Endothelial cell of umbilical vein (primary cell): ENCODE results near the gene BABAM1. TPM values are rescaled to one million over a fixed set of nuclear protein-coding genes. Genes with fewer than 3 reads are reported as not detected.

Source experiments
- BruUV-seq: library from RNA; stranded (reverse); fragments of 400-500 nt; replicated peaks from 2 replicates; lab custom pipeline; 2021; lab: Mats Ljungman, UMichigan
- CTCF ChIA-PET: fragments of 300-600, 350-600 bp; sonication (Branson Sonifier 250); formaldehyde crosslinking; loops from one replicate; lab custom pipeline; 2021; ENCODE audit warnings: antibody characterized with exemption, inconsistent platforms; lab: Charles Lee
- POLR2A ChIA-PET: fragments of 300-600, 350-600 bp; sonication (Branson Sonifier 250); formaldehyde crosslinking; loops from one replicate; lab custom pipeline; 2021; ENCODE audit warnings: antibody characterized with exemption, inconsistent platforms; lab: Charles Lee
- DNase-seq: peaks from one replicate; pipeline ENCODE4 v3.0.0-alpha.2; 2011; ENCODE audit warnings: low read depth, low spot score
- FAIRE-seq: peaks from 2 replicates; lab custom pipeline; 2011; peaks lifted over from hg19 to GRCh38; lab: Jason Lieb, UNC
- H2AFZ ChIP-seq: 2 replicates; pipeline ENCODE4 v1.6.0; 2012; ENCODE audit warnings: low read depth, low read length, control low read depth, inconsistent platforms
- H3K27ac ChIP-seq: 2 replicates; pipeline ENCODE4 v1.5.1; 2011; ENCODE audit warnings: low read depth, mild to moderate bottlenecking, control low read depth, low read length, moderate library complexity; ENCODE audit not compliant: insufficient read depth
- H3K27me3 ChIP-seq, 2 experiments: 2 replicates each; pipeline versions ENCODE4 v1.6.0 to v1.6.1; 2011; ENCODE audit warnings: low read length in 2 of 2, mixed read lengths in 1 of 2; ENCODE audit not compliant: control insufficient read depth in 2 of 2, insufficient read depth in 2 of 2
- H3K36me3 ChIP-seq, 2 experiments: 2 replicates in 1 of 2; 3 replicates in 1 of 2; pipeline ENCODE4 v1.5.1; 2011; ENCODE audit warnings: low read length in 2 of 2, mild to moderate bottlenecking in 1 of 2, moderate library complexity in 1 of 2; ENCODE audit not compliant: control insufficient read depth in 2 of 2, insufficient read depth in 2 of 2; ENCODE audit errors: extremely low read depth in 1 of 2
- H3K4me1 ChIP-seq: 3 replicates; pipeline ENCODE4 v1.5.1; 2011; ENCODE audit warnings: mild to moderate bottlenecking, low read length; ENCODE audit not compliant: control insufficient read depth, insufficient read depth; ENCODE audit errors: extremely low read depth
- H3K4me2 ChIP-seq: 2 replicates; pipeline ENCODE4 v1.6.1; 2011; ENCODE audit warnings: low read length, control low read depth, mixed read lengths; ENCODE audit not compliant: insufficient read depth
- H3K4me3 ChIP-seq, 3 experiments: fragments of 200-600 bp in 1 of 3; sonication (generic), shearing (Covaris generic) in 1 of 3; replicated peaks in 1 of 3; 2 replicates each; pipeline ENCODE4 v1.5.1; 2011 to 2016; ENCODE audit warnings: control low read depth in 3 of 3, low read length in 3 of 3, mild to moderate bottlenecking in 2 of 3, inconsistent platforms in 1 of 3, low read depth in 1 of 3, moderate library complexity in 1 of 3; ENCODE audit not compliant: insufficient read depth in 1 of 3
- H3K79me2 ChIP-seq: 2 replicates; pipeline ENCODE4 v1.6.0; 2012; ENCODE audit warnings: low read length, inconsistent platforms; ENCODE audit not compliant: control insufficient read depth, insufficient read depth
- H3K9ac ChIP-seq: replicated peaks from 2 replicates; pipeline ENCODE3; 2011; ENCODE audit warnings: low read length, control low read depth; ENCODE audit not compliant: insufficient read depth; ENCODE audit errors: extremely low read depth
- H3K9me1 ChIP-seq: replicated peaks from 3 replicates; pipeline ENCODE4 v1.6.0; 2011; ENCODE audit warnings: mild to moderate bottlenecking, low read length; ENCODE audit not compliant: control insufficient read depth, insufficient read depth; ENCODE audit errors: extremely low read depth
- H3K9me3 ChIP-seq: replicated peaks from 2 replicates; pipeline ENCODE4 v1.5.1; 2012; ENCODE audit warnings: low read length, inconsistent platforms; ENCODE audit not compliant: control insufficient read depth, insufficient read depth
- H4K20me1 ChIP-seq: replicated peaks from 2 replicates; pipeline ENCODE3; 2011; ENCODE audit warnings: mild to moderate bottlenecking, low read length; ENCODE audit not compliant: control insufficient read depth, insufficient read depth; ENCODE audit errors: extremely low read depth
- CTCF ChIP-seq, 2 donors: IDR thresholded peaks; 1 replicate in 1 of 2; 2 replicates in 1 of 2; pipeline ENCODE4 v1.5.1; 2011; ENCODE audit warnings: low read length in 2 of 2, mild to moderate bottlenecking in 2 of 2, moderate library complexity in 2 of 2, control low read depth in 1 of 2, inconsistent platforms in 1 of 2, low read depth in 1 of 2; ENCODE audit not compliant: insufficient read depth in 1 of 2; ENCODE audit errors: extremely low read depth in 1 of 2
- EZH2 ChIP-seq: IDR thresholded peaks from 2 replicates; pipeline ENCODE4 v1.6.1; 2012; ENCODE audit warnings: borderline replicate concordance, low read depth, mild to moderate bottlenecking, moderate library complexity, low read length, inconsistent platforms; ENCODE audit not compliant: severe bottlenecking
- FOS ChIP-seq: IDR thresholded peaks from 2 replicates; pipeline ENCODE4 v1.6.1; 2011; ENCODE audit warnings: mild to moderate bottlenecking, low read length, moderate library complexity, borderline replicate concordance; ENCODE audit not compliant: insufficient read depth
- GATA2 ChIP-seq: IDR thresholded peaks from 2 replicates; pipeline ENCODE4 v1.7.0; 2011; ENCODE audit warnings: low read depth, mild to moderate bottlenecking, moderate library complexity, mixed read lengths, low read length; ENCODE audit not compliant: insufficient read length, insufficient read depth
- JUN ChIP-seq: IDR thresholded peaks from 2 replicates; pipeline ENCODE4 v1.6.1; 2011; ENCODE audit warnings: borderline replicate concordance, low read depth; ENCODE audit not compliant: insufficient read length, insufficient read depth
- MAX ChIP-seq: IDR thresholded peaks from 2 replicates; pipeline ENCODE4 v1.6.1; 2011; ENCODE audit not compliant: insufficient read depth, insufficient read length
- MYC ChIP-seq: IDR thresholded peaks from one replicate; pipeline ENCODE4 v1.6.1; 2011; ENCODE audit warnings: mild to moderate bottlenecking, low read depth, low read length
- POLR2A ChIP-seq: IDR thresholded peaks from 2 replicates; pipeline ENCODE4 v1.6.1; 2012; ENCODE audit warnings: low read depth, mild to moderate bottlenecking, control low read depth, low read length
- POLR2AphosphoS5 ChIP-seq: IDR thresholded peaks from 2 replicates; pipeline ENCODE4 v1.6.1; 2012; ENCODE audit warnings: low read depth, mild to moderate bottlenecking, control low read depth, low read length, moderate library complexity; ENCODE audit not compliant: insufficient read depth
- dilution Hi-C: fragments of 300-500 bp; cut with MboI; formaldehyde crosslinking; loops from one replicate; pipeline ENCODE4 v1.15.0; 2019; ENCODE audit warnings: low sequenced_read_pairs; ENCODE audit not compliant: extremely low pct_ligation_motif_present
- intact Hi-C: fragments of 100-400 bp; cut with micrococcal nuclease; formaldehyde crosslinking; loops from one replicate; pipeline ENCODE4 v1.10.0; 2022
- polyA plus RNA-seq, 4 experiments: library from polyadenylated mRNA; depleted of rRNA in 3 of 4; stranded (reverse) in 3 of 4; unstranded in 1 of 4; fragments of >200 nt; gene quantifications; 2 replicates each; pipeline versions ENCODE4 v1.2.1 to v1.2.3, GENCODE V29; 2011 to 2012; ENCODE audit warnings: missing spikeins in 1 of 4
- total RNA-seq: library from RNA; stranded (reverse); gene quantifications from 2 replicates; pipeline ENCODE4 v1.2.3, GENCODE V29; 2021

BABAM1 gene
- total and polyA plus RNA-seq, 2 donors (not counting 3 experiments of a cell fraction or from before 2014, with no cell fraction given), result 118 to 140 TPM

GRCh38 chr19:17263712-17264640 lies 3.3 kb upstream of the BABAM1 start:
- dilution Hi-C loops (no loop called here), intact Hi-C loops (no loop called here)
- DNase-seq, result no peak
- peak overlapping the region; percentile 46 for H3K27ac ChIP-seq
- no peaks in the 10 kb centered on the region for H4K20me1 ChIP-seq
- ChIA-PET CTCF (interaction anchor here (0.6 to 2.2 kb wide), 6 partner anchors 8 to 42 kb away, joined by 3 to 11 read pairs (median 4); no protein-coding TSS in a partner anchor), POLR2A (interaction anchor here (1.0 to 1.1 kb wide), 2 partner anchors 15 to 196 kb away, joined by 3 to 7 read pairs; no protein-coding TSS in a partner anchor)
- H3K9me1 ChIP-seq, result no peaks in the 10 kb centered on the region
- no peaks in the 10 kb centered on the region for H3K27me3 ChIP-seq
- no peak for FAIRE-seq
- no peaks in the 10 kb centered on the region for H3K9me3 ChIP-seq
- peaks cover 0 to 8% of the 10 kb centered on the region in 2 experiments for H3K36me3 ChIP-seq
- H3K4me1 ChIP-seq, result peaks cover 18% of the 10 kb centered on the region
- peak overlapping the region; percentile 69 for H3K4me2 ChIP-seq
- peak overlapping the region in 2 of 3 experiments; percentile 3 to 9 for H3K4me3 ChIP-seq
- BruUV-seq, result TSS peak; percentile 41
- no peak for TF ChIP-seq MAX
- TF ChIP-seq JUN, result no peak
- no peak for TF ChIP-seq EZH2
- TF ChIP-seq CTCF (IDR thresholded peaks at IDR 0.05; ENCODE audit: extremely low read depth in 1 of 2, insufficient read depth in 1 of 2, low read depth in 1 of 2, low read length in 2 of 2), result no peak
- no peak for TF ChIP-seq GATA2
- no peak for TF ChIP-seq POLR2AphosphoS5
- TF ChIP-seq MYC, result no peak
- TF ChIP-seq POLR2A, result no peak
- no peak for TF ChIP-seq FOS
- peak overlapping the region; percentile 54 for H3K9ac ChIP-seq
- peaks cover 13% of the 10 kb centered on the region for H3K79me2 ChIP-seq
- peak overlapping the region; percentile 83 for H2AFZ ChIP-seq
